Ishikawa (cell line): ENCODE data around the gene GTF2F2.

Experiments
- NFIC ChIP-seq: IDR thresholded peaks from 2 replicates; pipeline ENCODE4 v1.6.1; 2012
- TAF1 ChIP-seq: IDR thresholded peaks from 2 replicates; pipeline ENCODE4 v1.6.1; 2012; ENCODE audit warnings: low read depth, mild to moderate bottlenecking
- YY1 ChIP-seq: IDR thresholded peaks from 2 replicates; pipeline ENCODE4 v1.6.1; 2012; ENCODE audit warnings: low read depth

DNA sequence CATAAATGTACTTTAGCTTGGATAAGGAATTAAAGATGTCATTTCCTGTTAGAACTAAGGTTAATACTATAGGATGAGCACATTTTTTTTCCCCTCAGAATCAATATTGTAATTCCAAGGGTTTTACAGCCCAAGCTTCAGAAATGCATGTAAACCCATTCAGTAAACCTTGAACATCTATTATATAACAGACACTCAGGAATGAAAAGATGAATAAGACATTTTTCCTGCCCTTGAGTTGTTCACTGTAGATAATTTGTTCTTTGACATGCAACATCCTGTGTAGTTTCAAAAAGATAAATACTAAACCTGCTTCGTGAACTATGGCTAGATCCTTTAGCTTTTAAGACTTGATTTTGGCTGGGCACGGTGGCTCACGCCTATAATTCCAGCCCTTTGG is 102.2 kb downstream of the GTF2F2 start:
- TF ChIP-seq NFIC (no peak), TAF1 (no peak), YY1 (no peak)
